Naive thymus-derived CD4-positive, alpha-beta T cell (primary cell): Measurements from ENCODE around the gene MLLT6. TPM values are rescaled to one million over a fixed set of nuclear protein-coding genes. Genes with fewer than 3 reads are reported as not detected.
"Not testable (repeated sequence)": the region's sequence is repeated elsewhere in the genome, so short reads cannot be mapped to it uniquely, and the experiment has no call there.

Experiments used
- ATAC-seq: fragments of 150-1000 bp; cut with Tn5 transposase; 2 replicates; pipeline ENCODE4 v1.10.0; 2021; ENCODE audit warnings: mild to moderate bottlenecking, moderate library complexity
- CTCF ChIA-PET: fragments of 350-600 bp; sonication (Branson Sonifier 250); formaldehyde crosslinking; loops from one replicate; lab custom pipeline; 2021; ENCODE audit warnings: antibody characterized with exemption; lab: Charles Lee
- POLR2A ChIA-PET: fragments of 350-600 bp; sonication (Branson Sonifier 250); formaldehyde crosslinking; loops from one replicate; lab custom pipeline; 2021; ENCODE audit warnings: antibody characterized with exemption, inconsistent platforms; lab: Charles Lee
- DNase-seq, 9 donors: peaks; one replicate each; pipeline versions ENCODE4 v3.0.0 to v3.0.0-alpha.2; 2020 to 2022; ENCODE audit warnings: mixed read lengths in 1 of 9
- H3K27ac ChIP-seq: one replicate; pipeline ENCODE4 v1.7.0; 2013; ENCODE audit warnings: mild to moderate bottlenecking, low read depth, low read length, moderate library complexity
- H3K27me3 ChIP-seq, 2 donors: one replicate each; pipeline ENCODE4 v1.7.0; 2013; ENCODE audit warnings: low read length in 2 of 2, mild to moderate bottlenecking in 2 of 2, moderate library complexity in 2 of 2; ENCODE audit not compliant: control insufficient read depth in 2 of 2, insufficient read depth in 2 of 2
- H3K36me3 ChIP-seq, 3 experiments: 1 replicate in 2 of 3; 2 replicates in 1 of 3; pipeline ENCODE4 v1.7.0; 2013; ENCODE audit warnings: low read length in 3 of 3, mild to moderate bottlenecking in 3 of 3, moderate library complexity in 1 of 3; ENCODE audit not compliant: insufficient read depth in 3 of 3, control insufficient read depth in 2 of 3
- H3K4me1 ChIP-seq, 2 donors: one replicate each; pipeline ENCODE4 v1.7.0; 2013; ENCODE audit warnings: low read length in 2 of 2, mild to moderate bottlenecking in 2 of 2, moderate library complexity in 1 of 2; ENCODE audit not compliant: control insufficient read depth in 2 of 2, insufficient read depth in 2 of 2
- H3K4me3 ChIP-seq: 2 replicates; pipeline ENCODE4 v1.7.0; 2013; ENCODE audit warnings: mild to moderate bottlenecking, low read length
- H3K9me3 ChIP-seq, 3 experiments: 1 replicate in 2 of 3; 2 replicates in 1 of 3; pipeline ENCODE4 v1.7.0; 2013; ENCODE audit warnings: low read length in 3 of 3; ENCODE audit not compliant: control insufficient read depth in 2 of 3
- H3K27ac Mint-ChIP-seq, 9 donors: one replicate each; pipeline ENCODE4 v1.8.0; 2020 to 2022; ENCODE audit warnings: mixed read lengths in 9 of 9, mild to moderate bottlenecking in 8 of 9, moderate library complexity in 5 of 9, inconsistent platforms in 2 of 9
- H3K27me3 Mint-ChIP-seq, 5 donors: one replicate each; pipeline ENCODE4 v1.8.0; 2021 to 2022; ENCODE audit warnings: mixed read lengths in 5 of 5, mild to moderate bottlenecking in 1 of 5
- H3K36me3 Mint-ChIP-seq, 5 donors: one replicate each; pipeline ENCODE4 v1.8.0; 2020 to 2022; ENCODE audit warnings: mixed read lengths in 5 of 5, mild to moderate bottlenecking in 3 of 5, inconsistent platforms in 1 of 5
- H3K4me1 Mint-ChIP-seq, 7 donors: one replicate each; pipeline ENCODE4 v1.8.0; 2020 to 2022; ENCODE audit warnings: mixed read lengths in 7 of 7, mild to moderate bottlenecking in 3 of 7, inconsistent platforms in 1 of 7
- H3K4me3 Mint-ChIP-seq, 10 donors: one replicate each; pipeline ENCODE4 v1.8.0; 2020 to 2022; ENCODE audit warnings: mild to moderate bottlenecking in 10 of 10, mixed read lengths in 10 of 10, moderate library complexity in 6 of 10, inconsistent platforms in 2 of 10
- H3K9me3 Mint-ChIP-seq, 11 donors: one replicate each; pipeline ENCODE4 v1.8.0; 2020 to 2022; ENCODE audit warnings: mixed read lengths in 11 of 11, mild to moderate bottlenecking in 4 of 11, inconsistent platforms in 1 of 11, moderate library complexity in 1 of 11
- intact Hi-C, 2 donors: fragments of 100-400 bp; cut with micrococcal nuclease; formaldehyde crosslinking; loops; one replicate each; pipeline ENCODE4 v1.15.1; 2023
- polyA plus RNA-seq, 2 donors: library from polyadenylated mRNA; unstranded; fragments of 300-500 nt; fragmentation: Illumina TruSeq; gene quantifications; one replicate each; pipeline ENCODE4 v1.2.3, GENCODE V29; 2021
- total RNA-seq, 6 experiments: library from RNA in 5 of 6; stranded (reverse) in 5 of 6; gene quantifications; 1 replicate in 5 of 6; 2 replicates in 1 of 6; pipeline ENCODE4 v1.2.3 and lab custom pipeline; 2021 to 2026

Gene MLLT6
- total and polyA plus RNA-seq, 7 experiments from 2014 or later: 10.2 to 533 (median 353) TPM

GRCh38 chr17:38719943-38720641 lies 15.0 kb downstream of the MLLT6 start:
- no peak overlapping the region for H3K4me3 ChIP-seq
- no peaks in the 10 kb centered on the region for H3K27me3 ChIP-seq
- Mint-ChIP-seq H3K27me3 (no peaks in the 10 kb centered on the region), H3K36me3 (peaks cover 0 to 38% (median 19%) of the 10 kb centered on the region in 5 donors), H3K27ac (peak overlapping the region in 4 of 9 donors; percentile 54 to 70 (median 57)), H3K4me3 (no peak overlapping the region), H3K9me3 (no peaks in the 10 kb centered on the region), H3K4me1 (peaks cover 19 to 61% (median 38%) of the 10 kb centered on the region in 7 donors)
- POLR2A ChIA-PET: interaction anchor here (0.8 to 15.9 kb wide), 3 partner anchors 8 to 13 kb away, joined by 4 to 317 read pairs (median 53); partner anchors contain the start of gene MLLT6
- no peak for DNase-seq
- ATAC-seq: no peak
- no peak overlapping the region for H3K27ac ChIP-seq
- H3K9me3 ChIP-seq: no peaks in the 10 kb centered on the region
- intact Hi-C loops: no loop called here
- peaks cover 26 to 95% (median 30%) of the 10 kb centered on the region in 3 experiments for H3K36me3 ChIP-seq
- H3K4me1 ChIP-seq: peaks cover 3 to 5% of the 10 kb centered on the region in 2 donors
- CTCF ChIA-PET: no interaction called here

DNA sequence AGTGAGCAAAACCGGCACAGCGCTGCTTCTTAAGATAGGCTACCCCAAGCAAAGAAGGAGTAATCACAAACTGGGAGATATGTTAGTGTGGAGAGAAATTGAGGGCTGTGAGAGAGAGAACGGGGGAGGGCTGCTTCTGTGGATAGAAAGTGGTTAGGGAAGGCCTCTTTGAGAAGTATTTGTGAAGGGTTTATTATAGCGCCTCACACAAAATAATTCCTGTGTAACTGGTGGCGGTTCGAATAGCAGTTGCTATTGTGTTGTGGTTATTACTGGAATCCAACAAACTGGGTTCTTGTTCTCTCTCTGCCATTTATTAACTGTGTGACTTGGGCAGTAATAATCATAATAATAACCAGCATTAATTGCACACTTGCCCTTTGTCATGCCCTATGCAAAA lies 15.9 kb downstream of the MLLT6 start:
- ATAC-seq: no peak
- Histone ChIP-seq H3K27ac (no peak overlapping the region), H3K27me3 (no peaks in the 10 kb centered on the region), H3K4me1 (peaks cover 3 to 12% of the 10 kb centered on the region in 2 donors), H3K9me3 (no peaks in the 10 kb centered on the region), H3K36me3 (peaks cover 24 to 91% (median 30%) of the 10 kb centered on the region in 3 experiments), H3K4me3 (no peak overlapping the region)
- ChIA-PET CTCF (no interaction called here), POLR2A (interaction anchor here (15.9 kb wide), 1 partner anchor 13 kb away, joined by 317 read pairs; the partner anchor contains the start of gene MLLT6)
- intact Hi-C loops: no loop called here
- H3K36me3 Mint-ChIP-seq: peaks cover 0 to 32% (median 19%) of the 10 kb centered on the region in 5 donors
- no peaks in the 10 kb centered on the region for H3K27me3 Mint-ChIP-seq
- peaks cover 15 to 64% (median 37%) of the 10 kb centered on the region in 7 donors for H3K4me1 Mint-ChIP-seq
- H3K9me3 Mint-ChIP-seq: no peaks in the 10 kb centered on the region
- H3K27ac Mint-ChIP-seq: peak overlapping the region in 5 of 9 donors; percentile 5 to 80 (median 44)
- no peak for DNase-seq
- no peak overlapping the region for H3K4me3 Mint-ChIP-seq

DNA sequence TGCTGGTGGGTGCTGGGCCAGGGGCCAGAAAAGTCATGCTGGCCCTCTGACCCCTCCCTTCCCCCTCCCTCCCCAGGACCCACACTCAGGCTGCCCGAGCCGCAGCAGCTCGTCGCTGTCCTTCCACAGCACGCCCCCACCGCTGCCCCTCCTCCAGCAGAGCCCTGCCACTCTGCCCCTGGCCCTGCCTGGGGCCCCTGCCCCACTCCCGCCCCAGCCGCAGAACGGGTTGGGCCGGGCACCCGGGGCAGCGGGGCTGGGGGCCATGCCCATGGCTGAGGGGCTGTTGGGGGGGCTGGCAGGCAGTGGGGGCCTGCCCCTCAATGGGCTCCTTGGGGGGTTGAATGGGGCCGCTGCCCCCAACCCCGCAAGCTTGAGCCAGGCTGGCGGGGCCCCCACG lies 16.7 kb downstream of the MLLT6 start:
- no peak for ATAC-seq
- H3K9me3 Mint-ChIP-seq: no peaks in the 10 kb centered on the region
- POLR2A ChIA-PET: interaction anchor here (15.9 kb wide), 1 partner anchor 14 kb away, joined by 317 read pairs; the partner anchor contains the start of gene MLLT6
- peak overlapping the region; percentile 21 for H3K27ac ChIP-seq
- H3K9me3 ChIP-seq: no peaks in the 10 kb centered on the region
- H3K27ac Mint-ChIP-seq: peak overlapping the region in 1 of 9 donors; percentile 78
- CTCF ChIA-PET: interaction anchor here (0.6 to 1.1 kb wide), 2 partner anchors 16 to 46 kb away, joined by 3 read pairs; no protein-coding TSS in a partner anchor
- peaks cover 16 to 83% (median 23%) of the 10 kb centered on the region in 3 experiments for H3K36me3 ChIP-seq
- H3K27me3 ChIP-seq: no peaks in the 10 kb centered on the region
- intact Hi-C loops: no loop called here
- H3K4me3 ChIP-seq: no peak overlapping the region
- H3K4me3 Mint-ChIP-seq: no peak overlapping the region
- DNase-seq: no peak
- H3K36me3 Mint-ChIP-seq: peaks cover 0 to 28% (median 18%) of the 10 kb centered on the region in 5 donors
- peaks cover 3 to 13% of the 10 kb centered on the region in 2 donors for H3K4me1 ChIP-seq
- H3K4me1 Mint-ChIP-seq: peaks cover 15 to 67% (median 37%) of the 10 kb centered on the region in 7 donors
- no peaks in the 10 kb centered on the region for H3K27me3 Mint-ChIP-seq

- CTCF ChIA-PET: interaction anchor here (1.4 kb wide), 1 partner anchor 48 kb away, joined by 4 read pairs; no protein-coding TSS in a partner anchor
Observed at GRCh38 chr17:38724337-38724988, 19.4 kb downstream of the MLLT6 start.

DNA sequence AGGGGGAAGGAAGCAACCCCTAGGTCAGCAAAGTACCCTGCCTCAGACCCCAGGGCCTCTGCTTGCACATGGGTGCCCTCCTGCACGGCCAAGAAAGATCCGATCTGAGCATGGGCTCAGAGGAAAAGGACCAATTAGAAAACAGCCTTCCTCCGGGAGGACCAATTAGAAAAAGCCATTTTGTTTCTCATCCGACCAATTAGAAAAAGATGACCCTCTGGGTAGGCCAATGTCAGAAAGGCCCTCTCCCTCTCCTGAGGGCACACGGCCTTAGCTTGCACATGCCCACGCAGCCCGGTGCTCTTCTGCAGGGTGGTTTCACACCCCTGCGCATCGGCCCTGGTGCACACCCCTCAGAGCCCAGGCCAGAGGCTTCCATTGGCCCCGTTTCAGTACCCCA lies 20.0 kb downstream of the MLLT6 start:
- Histone ChIP-seq H3K27ac (peak overlapping the region; percentile 41), H3K4me1 (peaks cover 29 to 43% of the 10 kb centered on the region in 2 donors), H3K4me3 (no peak overlapping the region), H3K36me3 (peaks cover 10 to 50% (median 13%) of the 10 kb centered on the region in 3 experiments), H3K27me3 (no peaks in the 10 kb centered on the region), H3K9me3 (no peaks in the 10 kb centered on the region)
- H3K36me3 Mint-ChIP-seq: peaks cover 0 to 23% (median 9%) of the 10 kb centered on the region in 5 donors
- peaks cover 26 to 78% (median 52%) of the 10 kb centered on the region in 7 donors for H3K4me1 Mint-ChIP-seq
- ATAC-seq (no peak), DNase-seq (no peak)
- intact Hi-C loops: no loop called here
- no peaks in the 10 kb centered on the region for H3K27me3 Mint-ChIP-seq
- CTCF ChIA-PET: no interaction called here
- H3K9me3 Mint-ChIP-seq: peaks cover 0 to 4% (median 0%) of the 10 kb centered on the region in 11 donors
- H3K27ac Mint-ChIP-seq: peak overlapping the region in 7 of 9 donors; percentile 9 to 72 (median 48)
- POLR2A ChIA-PET: interaction anchor here (0.8 to 15.9 kb wide), 3 partner anchors 8 to 18 kb away, joined by 4 to 317 read pairs (median 4); partner anchors contain the start of gene MLLT6
- peak overlapping the region in 4 of 10 donors; percentile 17 to 39 (median 30) for H3K4me3 Mint-ChIP-seq

More at GRCh38 chr17:38724337-38724988, 19.4 kb downstream of the MLLT6 start:
- peaks cover 25 to 40% of the 10 kb centered on the region in 2 donors for H3K4me1 ChIP-seq
- H3K36me3 ChIP-seq: peaks cover 10 to 56% (median 13%) of the 10 kb centered on the region in 3 experiments
- no peak for ATAC-seq
- no peak overlapping the region for H3K4me3 ChIP-seq
- Mint-ChIP-seq H3K4me3 (peak overlapping the region in 3 of 10 donors; percentile 17 to 34 (median 26)), H3K36me3 (peaks cover 0 to 25% (median 9%) of the 10 kb centered on the region in 5 donors), H3K4me1 (peaks cover 25 to 76% (median 50%) of the 10 kb centered on the region in 7 donors), H3K27me3 (no peaks in the 10 kb centered on the region), H3K27ac (peak overlapping the region in 6 of 9 donors; percentile 55 to 79 (median 70)), H3K9me3 (peaks cover 0 to 4% (median 0%) of the 10 kb centered on the region in 11 donors)
- H3K27me3 ChIP-seq: no peaks in the 10 kb centered on the region
- H3K9me3 ChIP-seq: no peaks in the 10 kb centered on the region
- intact Hi-C loops: no loop called here
- H3K27ac ChIP-seq: peak overlapping the region; percentile 41
- DNase-seq: no peak
- POLR2A ChIA-PET: interaction anchor here (0.6 to 15.9 kb wide), 3 partner anchors 9 to 130 kb away, joined by 3 to 317 read pairs (median 4); partner anchors contain the start of gene MLLT6

GRCh38 chr17:38726145-38726544 lies 21.1 kb downstream of the MLLT6 start:
- ATAC-seq, H3K27me3 ChIP-seq, DNase-seq, CTCF ChIA-PET, H3K27me3 Mint-ChIP-seq, H3K27ac ChIP-seq, intact Hi-C loops, H3K9me3 Mint-ChIP-seq, H3K9me3 ChIP-seq, H3K4me3 ChIP-seq: not testable (repeated sequence)
- POLR2A ChIA-PET: interaction anchor here (0.9 to 15.9 kb wide), 2 partner anchors 19 to 26 kb away, joined by 7 to 317 read pairs; partner anchors contain the start of gene MLLT6
- H3K36me3 ChIP-seq: peaks cover 4 to 40% (median 10%) of the 10 kb centered on the region in 3 experiments
- H3K4me3 Mint-ChIP-seq: peak overlapping the region in 6 of 10 donors; percentile 8 to 72 (median 49)
- H3K4me1 ChIP-seq: peaks cover 35 to 51% of the 10 kb centered on the region in 2 donors
- peak overlapping the region in 7 of 9 donors; percentile 50 to 93 (median 79) for H3K27ac Mint-ChIP-seq
- peaks cover 19 to 80% (median 55%) of the 10 kb centered on the region in 7 donors for H3K4me1 Mint-ChIP-seq
- peaks cover 0 to 23% (median 4%) of the 10 kb centered on the region in 5 donors for H3K36me3 Mint-ChIP-seq
